IPS DF 6.9 (cell line): ENCODE data around the gene DCLK1.

Source experiments
- DNase-seq: peaks from one replicate; pipeline ENCODE4 v3.0.0-alpha.2; 2013; ENCODE audit warnings: low read depth, low spot score
- H3K27ac ChIP-seq: one replicate; pipeline ENCODE4 v1.5.1; 2013; ENCODE audit warnings: low read length, control low read depth
- H3K27me3 ChIP-seq: 2 replicates; pipeline ENCODE4 v1.6.1; 2013; ENCODE audit warnings: mild to moderate bottlenecking, low read length; ENCODE audit not compliant: control insufficient read depth, insufficient read depth
- H3K36me3 ChIP-seq: 2 replicates; pipeline ENCODE4 v1.6.1; 2013; ENCODE audit warnings: low read length; ENCODE audit not compliant: control insufficient read depth, insufficient read depth
- H3K4me1 ChIP-seq: 2 replicates; pipeline ENCODE4 v1.6.1; 2013; ENCODE audit warnings: low read length; ENCODE audit not compliant: control insufficient read depth, insufficient read depth
- H3K4me3 ChIP-seq: 2 replicates; pipeline ENCODE4 v1.5.1; 2013; ENCODE audit warnings: mild to moderate bottlenecking, low read length
- H3K9me3 ChIP-seq: 2 replicates; pipeline ENCODE4 v1.6.1; 2013; ENCODE audit warnings: low read length, inconsistent platforms; ENCODE audit not compliant: control insufficient read depth, insufficient read depth
- WGBS: extraction: QIAGEN DNeasy Blood & Tissue Kit; methylation state at CpG from one replicate; pipeline ENCODE4 v1.1.7; 2013; ENCODE audit warnings: mixed read lengths, missing lambda C conversion rate; ENCODE audit not compliant: insufficient read length, insufficient coverage; 5-methylcytosine and 5-hydroxymethylcytosine counted together

The DCLK1 gene

DNA sequence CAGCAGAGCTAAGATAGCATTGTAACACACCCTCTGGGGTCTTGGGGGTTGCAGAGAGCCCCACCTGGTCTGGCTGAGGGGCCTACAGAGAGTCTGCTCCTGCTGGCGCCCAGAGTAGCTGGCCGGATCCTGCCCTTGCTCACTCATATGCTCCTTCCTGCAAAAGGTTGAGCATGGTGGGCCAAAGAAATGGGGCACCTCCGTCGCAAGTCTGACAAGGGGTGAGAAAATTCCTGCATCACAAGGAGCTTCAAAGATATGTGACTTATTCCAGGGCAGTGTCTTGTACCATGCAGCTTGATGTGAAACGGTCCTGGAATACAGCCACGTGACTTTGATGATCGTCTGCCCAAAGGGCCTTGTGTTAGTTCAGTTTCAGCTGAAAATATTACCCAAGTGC lies 218.3 kb downstream of the DCLK1 start:
- H3K27ac ChIP-seq = no peak overlapping the region
- no peaks in the 10 kb centered on the region for H3K9me3 ChIP-seq
- no peaks in the 10 kb centered on the region for H3K27me3 ChIP-seq
- H3K36me3 ChIP-seq = no peaks in the 10 kb centered on the region
- H3K4me1 ChIP-seq = peaks cover 4% of the 10 kb centered on the region; the same call in 1 of the 2 replicates
- no peak for DNase-seq
- H3K4me3 ChIP-seq = no peak overlapping the region
- whole genome bisulfite sequencing = no CpG with 5 or more reads among the region's 7 CpGs

DNA sequence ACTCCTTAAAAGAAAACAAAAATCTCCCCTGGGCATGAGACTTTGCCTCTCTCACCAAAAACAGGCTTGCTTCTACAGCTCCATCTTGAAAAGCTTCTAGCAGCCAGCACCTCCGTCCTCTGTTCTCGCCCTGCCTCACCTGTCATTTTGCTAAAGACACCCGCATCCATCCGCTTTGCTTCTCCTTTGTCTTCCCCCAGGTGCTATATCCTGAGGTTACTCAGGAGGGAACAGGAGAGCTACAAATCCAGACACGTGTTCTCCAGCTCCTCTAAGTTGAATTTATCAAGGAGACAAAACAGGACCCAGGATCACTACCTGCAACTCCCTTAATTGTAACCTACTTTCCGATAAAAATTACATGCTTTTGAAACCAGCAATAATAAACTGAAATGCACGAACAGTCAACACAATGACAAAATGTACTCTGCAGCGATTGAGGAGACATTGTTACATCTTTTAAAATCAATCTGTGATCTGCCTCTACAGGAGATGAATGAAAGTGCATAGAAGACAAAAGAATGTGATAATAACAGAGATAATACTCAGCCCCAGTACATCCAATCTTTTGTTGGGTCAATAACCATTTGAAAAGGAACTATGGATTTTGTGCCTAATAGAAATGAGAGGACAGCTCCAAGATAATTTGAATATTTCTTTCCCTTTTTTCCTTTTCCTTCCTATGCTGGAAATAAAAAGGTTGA lies 221.2 kb downstream of the DCLK1 start:
- no peaks in the 10 kb centered on the region; the same call in 1 of the 2 replicates for H3K4me1 ChIP-seq
- no peaks in the 10 kb centered on the region for H3K27me3 ChIP-seq
- no peaks in the 10 kb centered on the region for H3K36me3 ChIP-seq
- no peak overlapping the region for H3K4me3 ChIP-seq
- H3K9me3 ChIP-seq = no peaks in the 10 kb centered on the region
- DNase-seq = no peak
- no peak overlapping the region for H3K27ac ChIP-seq
- no CpG with 5 or more reads among the region's 8 CpGs for WGBS

DNA sequence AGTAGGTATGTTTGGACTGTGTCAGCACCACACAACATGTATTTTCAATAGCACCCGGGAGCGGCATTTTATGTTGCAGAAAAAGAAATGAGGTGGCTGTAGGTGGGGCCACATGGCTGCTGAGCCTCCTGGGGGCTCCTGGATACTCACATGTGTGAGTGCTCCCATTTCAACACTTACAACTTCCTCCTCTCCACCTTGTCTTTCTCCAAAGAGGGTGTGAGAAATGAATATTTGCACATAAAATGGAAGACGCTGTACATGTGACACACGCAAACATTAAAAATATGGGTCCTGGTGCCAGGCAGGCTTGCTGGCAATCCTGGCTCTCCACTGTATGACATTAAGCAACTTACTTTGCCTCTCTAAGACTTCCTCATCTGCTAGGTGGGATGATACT lies 222.1 kb downstream of the DCLK1 start:
- no peaks in the 10 kb centered on the region for H3K27me3 ChIP-seq
- H3K27ac ChIP-seq = no peak overlapping the region
- WGBS = no CpG with 5 or more reads among the region's 4 CpGs
- H3K4me1 ChIP-seq = no peaks in the 10 kb centered on the region; the same call in 1 of the 2 replicates
- no peaks in the 10 kb centered on the region for H3K36me3 ChIP-seq
- no peaks in the 10 kb centered on the region for H3K9me3 ChIP-seq
- no peak overlapping the region for H3K4me3 ChIP-seq
- no peak for DNase-seq

DNA sequence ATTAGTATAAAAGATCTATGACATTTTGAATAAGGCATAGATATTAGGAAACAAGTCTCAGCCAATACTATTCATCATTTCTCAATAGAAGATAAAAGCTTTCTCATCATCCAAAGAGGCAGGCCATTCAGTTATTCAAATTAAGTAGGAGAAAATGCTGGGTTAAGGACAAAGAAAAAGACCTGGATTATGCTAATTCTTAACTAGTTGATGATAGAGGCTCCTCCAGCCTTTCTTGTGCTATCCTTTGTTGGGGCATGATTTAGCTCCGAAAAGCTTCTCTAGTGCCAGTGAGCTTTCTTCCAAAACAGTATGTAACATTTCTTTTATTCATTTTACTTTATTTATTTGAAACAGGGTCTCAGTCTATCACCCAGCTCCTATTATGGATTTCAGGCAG lies 223.0 kb downstream of the DCLK1 start:
- no peaks in the 10 kb centered on the region; the same call in 1 of the 2 replicates for H3K4me1 ChIP-seq
- no peaks in the 10 kb centered on the region for H3K9me3 ChIP-seq
- no peak for DNase-seq
- no peak overlapping the region for H3K4me3 ChIP-seq
- no peaks in the 10 kb centered on the region for H3K27me3 ChIP-seq
- H3K27ac ChIP-seq = no peak overlapping the region
- no CpG with 5 or more reads among the region's 1 CpG for WGBS
- H3K36me3 ChIP-seq = no peaks in the 10 kb centered on the region

DNA sequence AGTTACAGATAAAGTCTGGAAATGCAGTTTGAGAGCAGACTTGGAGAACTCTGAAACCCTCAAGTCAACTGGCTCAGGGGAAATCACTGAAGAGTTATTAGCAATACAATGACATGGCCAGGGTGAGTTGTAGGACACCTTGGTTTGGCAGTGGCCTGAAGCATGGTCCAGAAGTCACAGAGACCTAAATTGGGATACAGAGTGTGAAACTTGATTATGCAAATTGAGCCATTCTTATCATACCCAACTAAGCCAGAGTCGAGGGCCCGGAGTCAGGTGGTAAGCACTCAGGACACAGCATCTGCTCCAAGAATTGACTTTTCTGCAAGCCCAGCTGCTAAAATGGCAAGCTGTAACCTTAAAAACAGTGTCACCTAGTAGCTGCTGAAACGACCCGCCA lies 224.5 kb downstream of the DCLK1 start:
- Histone ChIP-seq H3K27ac (no peak overlapping the region), H3K9me3 (no peaks in the 10 kb centered on the region), H3K27me3 (no peaks in the 10 kb centered on the region), H3K4me1 (peaks cover 4% of the 10 kb centered on the region), H3K36me3 (no peaks in the 10 kb centered on the region), H3K4me3 (no peak overlapping the region)
- DNase-seq = no peak
- no CpG with 5 or more reads among the region's 4 CpGs for WGBS

DNA sequence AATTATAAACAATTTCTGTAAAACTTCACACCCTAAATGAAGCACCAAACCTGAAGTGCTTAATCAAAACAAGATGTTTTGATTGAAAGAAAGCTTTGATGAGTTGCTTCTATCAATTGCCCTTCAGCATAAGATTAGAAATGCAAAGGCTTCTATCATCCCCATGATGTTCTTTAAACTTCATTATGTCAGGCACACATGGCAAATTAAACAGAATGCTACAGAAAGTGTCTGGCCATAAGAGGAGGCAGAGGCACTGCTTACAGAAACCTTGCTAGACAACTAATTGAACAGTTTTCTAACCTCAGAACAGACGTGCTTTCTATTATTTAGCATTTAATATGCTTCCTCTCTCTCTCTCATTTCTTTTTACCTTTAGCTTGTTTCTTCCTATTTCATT lies 228.1 kb downstream of the DCLK1 start:
- H3K4me1 ChIP-seq = peaks cover 4% of the 10 kb centered on the region
- H3K27ac ChIP-seq = no peak overlapping the region
- no peaks in the 10 kb centered on the region for H3K9me3 ChIP-seq
- no peak overlapping the region for H3K4me3 ChIP-seq
- H3K36me3 ChIP-seq = no peaks in the 10 kb centered on the region
- no CpG with 5 or more reads among the region's 1 CpG for WGBS
- DNase-seq = no peak
- H3K27me3 ChIP-seq = no peaks in the 10 kb centered on the region

DNA sequence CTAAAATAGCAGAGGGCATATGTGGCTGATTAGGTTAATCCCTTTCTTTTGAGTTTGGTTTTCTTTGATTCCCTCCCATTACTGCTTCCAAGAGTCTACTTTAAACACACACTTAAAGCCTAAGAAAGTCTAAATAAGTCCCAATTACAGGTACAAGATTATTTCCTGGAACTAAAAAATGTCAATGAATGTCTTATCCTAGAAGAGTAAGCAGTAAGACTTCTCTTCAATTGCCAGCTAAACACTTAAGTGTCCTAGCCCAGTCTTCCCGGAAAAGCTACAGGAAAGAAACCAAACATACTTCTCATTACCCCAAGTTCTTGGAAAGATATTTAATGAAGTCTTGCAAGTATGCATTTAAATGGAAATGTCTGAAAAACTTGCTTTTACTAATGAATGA lies 233.1 kb downstream of the DCLK1 start:
- no CpG with 5 or more reads among the region's 1 CpG for WGBS
- DNase-seq = no peak

DNA sequence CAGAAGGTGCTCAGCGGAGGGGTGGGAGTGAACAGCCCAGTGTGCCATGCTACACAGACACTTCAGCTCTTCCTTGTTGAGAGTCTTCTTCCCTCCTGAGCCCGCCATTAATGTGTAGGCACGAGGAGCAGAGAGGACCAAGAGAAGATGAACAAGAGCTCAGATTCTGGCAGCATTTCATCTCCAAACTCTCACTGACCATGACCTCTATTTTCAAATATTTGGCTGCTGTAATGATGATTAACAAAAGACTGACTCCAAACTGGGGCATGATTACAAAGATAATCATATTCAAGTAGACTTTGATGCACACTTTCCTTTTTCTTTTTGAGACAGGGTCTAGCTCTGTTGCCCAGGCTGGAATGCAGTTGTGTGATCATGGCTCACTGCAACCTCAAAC lies 236.5 kb downstream of the DCLK1 start:
- no CpG with 5 or more reads among the region's 3 CpGs for WGBS
- H3K9me3 ChIP-seq = no peaks in the 10 kb centered on the region
- no peaks in the 10 kb centered on the region for H3K27me3 ChIP-seq
- H3K4me3 ChIP-seq = no peak overlapping the region
- H3K36me3 ChIP-seq = no peaks in the 10 kb centered on the region
- DNase-seq = no peak
- H3K27ac ChIP-seq = no peak overlapping the region
- H3K4me1 ChIP-seq = no peaks in the 10 kb centered on the region

More for the DNA sequence above, 233.1 kb downstream of the DCLK1 start:
- H3K36me3 ChIP-seq = no peaks in the 10 kb centered on the region
- H3K4me1 ChIP-seq = peaks cover 4% of the 10 kb centered on the region; the same call in 1 of the 2 replicates
- H3K27ac ChIP-seq = no peak overlapping the region
- H3K27me3 ChIP-seq = no peaks in the 10 kb centered on the region
- no peak overlapping the region for H3K4me3 ChIP-seq
- H3K9me3 ChIP-seq = no peaks in the 10 kb centered on the region

DNA sequence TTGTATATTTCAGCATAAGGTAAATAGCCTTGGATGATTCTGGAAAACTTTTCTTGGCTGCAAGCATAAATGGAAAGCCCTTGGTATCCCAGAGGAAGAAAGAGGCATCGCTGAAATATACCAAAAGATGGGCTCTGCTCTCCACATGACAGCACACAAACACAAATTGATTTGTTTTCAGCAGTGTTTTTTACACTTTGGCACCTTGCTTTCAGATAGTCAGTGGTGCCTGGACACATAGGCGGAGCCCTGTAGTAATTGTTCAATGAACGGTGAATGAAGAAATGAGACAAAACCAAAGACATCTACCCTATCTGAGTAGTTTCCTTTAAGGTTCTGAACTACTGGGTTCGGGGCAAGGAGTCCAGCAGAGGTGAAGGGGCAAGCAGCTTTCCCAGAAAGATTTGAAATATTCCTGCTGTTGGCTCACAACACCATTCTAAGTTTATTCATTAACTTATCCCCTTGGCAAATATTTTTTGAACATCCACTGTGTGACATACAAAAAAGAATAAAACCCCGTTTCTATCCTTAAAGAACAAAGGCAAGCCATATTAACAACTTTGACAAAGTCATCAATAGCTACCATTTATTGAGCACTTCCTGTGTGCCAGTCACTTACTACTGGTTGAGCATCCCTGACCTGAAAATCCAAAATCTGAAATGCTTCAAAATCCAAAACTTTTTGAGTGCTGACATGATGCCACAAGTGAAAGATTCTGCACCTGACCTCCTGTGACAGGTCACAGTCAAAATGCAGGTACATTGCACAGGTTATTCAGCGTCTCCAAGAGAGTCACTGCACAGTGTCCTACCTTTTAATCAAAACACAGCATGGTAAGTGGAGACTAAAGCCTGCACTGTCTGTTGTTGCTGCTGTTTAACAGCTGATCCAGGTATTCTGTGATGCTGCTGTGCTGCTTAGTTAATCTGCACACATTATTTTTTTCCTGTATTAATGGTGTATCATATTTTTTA lies 238.1 kb downstream of the DCLK1 start:
- Histone ChIP-seq H3K36me3 (no peaks in the 10 kb centered on the region), H3K4me3 (no peak overlapping the region), H3K27me3 (no peaks in the 10 kb centered on the region), H3K9me3 (no peaks in the 10 kb centered on the region), H3K27ac (no peak overlapping the region), H3K4me1 (no peaks in the 10 kb centered on the region)
- WGBS = no CpG with 5 or more reads among the region's 6 CpGs
- DNase-seq = no peak

DNA sequence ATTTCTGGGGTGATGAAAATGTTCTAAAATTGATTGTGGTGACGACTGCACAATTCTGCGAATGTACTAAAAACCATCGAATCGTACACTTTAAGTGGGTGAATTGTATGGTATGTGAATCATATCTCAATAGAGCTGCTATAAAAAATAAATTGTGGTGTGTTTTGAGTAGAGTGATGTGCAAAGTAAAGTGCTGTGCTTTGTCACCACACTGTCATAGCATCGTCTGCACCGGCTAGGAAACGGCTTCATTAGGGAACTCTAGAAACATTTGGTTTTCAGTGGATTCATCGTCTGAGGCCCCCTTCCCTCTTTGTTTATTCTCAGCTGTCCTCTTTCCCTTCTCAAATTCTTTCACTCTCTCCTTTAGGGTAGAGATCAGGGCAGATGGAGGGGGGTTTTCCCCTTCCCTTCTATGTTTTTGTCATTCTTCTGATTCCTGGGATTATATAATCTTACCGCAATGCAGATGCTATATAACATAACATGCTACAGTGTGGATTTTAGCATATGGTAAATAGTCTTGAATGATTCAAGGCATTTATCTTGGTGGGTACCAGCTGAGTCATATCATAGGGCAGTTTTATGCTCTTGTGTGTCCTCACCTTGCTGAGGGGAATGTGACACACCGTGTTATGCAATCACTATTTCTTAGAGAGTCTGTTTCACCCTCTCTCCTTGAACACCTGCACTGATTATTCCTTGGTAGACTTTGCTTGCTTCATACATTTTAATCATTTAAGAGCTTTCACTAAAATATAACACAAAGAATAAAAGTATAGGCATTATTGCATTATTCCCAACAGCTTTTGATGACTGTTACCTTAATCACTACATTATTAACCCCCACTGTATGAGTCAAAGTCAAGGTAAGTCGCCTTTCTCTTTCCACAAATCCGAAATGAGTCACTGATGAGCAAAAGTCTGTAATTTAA lies 239.4 kb downstream of the DCLK1 start:
- H3K27ac ChIP-seq = no peak overlapping the region
- H3K27me3 ChIP-seq = no peaks in the 10 kb centered on the region
- no peaks in the 10 kb centered on the region for H3K9me3 ChIP-seq
- H3K4me1 ChIP-seq = no peaks in the 10 kb centered on the region
- no CpG with 5 or more reads among the region's 12 CpGs for WGBS
- H3K36me3 ChIP-seq = no peaks in the 10 kb centered on the region
- DNase-seq = no peak
- no peak overlapping the region for H3K4me3 ChIP-seq
